HepG2 (cell line): ENCODE data around the gene CARD19. TPM values are rescaled to one million over a fixed set of nuclear protein-coding genes. Genes with fewer than 3 reads are reported as not detected.

Source experiments
- CBFB ChIP-seq: sonication (generic); formaldehyde crosslinking; IDR thresholded peaks from 2 replicates; pipeline ENCODE4 v1.4.0; 2020; ENCODE audit warnings: missing genetic modification reagents
- CBX5 ChIP-seq: sonication (generic); formaldehyde crosslinking; IDR thresholded peaks from 2 replicates; pipeline ENCODE4 v1.4.0; 2020; ENCODE audit warnings: missing genetic modification reagents, borderline replicate concordance
- ELF4 ChIP-seq: sonication (generic); formaldehyde crosslinking; IDR thresholded peaks from 2 replicates; pipeline ENCODE4 v1.5.0; 2020; ENCODE audit warnings: missing genetic modification reagents, mild to moderate bottlenecking, moderate library complexity, borderline replicate concordance
- HOXD1 ChIP-seq: sonication (generic); formaldehyde crosslinking; IDR thresholded peaks from 2 replicates; pipeline ENCODE4 v1.5.0; 2020; ENCODE audit warnings: missing genetic modification reagents
- KDM3A ChIP-seq: IDR thresholded peaks from 2 replicates; pipeline ENCODE4 v1.6.1; 2018; ENCODE audit warnings: low read depth, missing compliant biosample characterization
- ZBTB7A ChIP-seq: sonication (generic); formaldehyde crosslinking; IDR thresholded peaks from 2 replicates; pipeline ENCODE4 v1.8.0; 2022; ENCODE audit warnings: mild to moderate bottlenecking, missing genetic modification reagents
- ZNF382 ChIP-seq: sonication (generic); formaldehyde crosslinking; IDR thresholded peaks from 2 replicates; pipeline ENCODE4 v1.5.0; 2020; ENCODE audit warnings: missing genetic modification reagents, mild to moderate bottlenecking, borderline replicate concordance
- polyA plus RNA-seq, 8 experiments: library from polyadenylated mRNA; depleted of rRNA in 3 of 8; stranded (reverse) in 7 of 8; unstranded in 1 of 8; fragments of >200 nt; fragmentation: Illumina TruSeq in 4 of 8; extraction: Trizol in 4 of 8; gene quantifications; 2 replicates each; pipeline versions ENCODE4 v1.2.1 to v1.2.3, GENCODE V29; 2011 to 2016; ENCODE audit warnings: low read depth in 4 of 8, missing spikeins in 1 of 8, mixed read lengths in 1 of 8; ENCODE audit not compliant: insufficient read depth in 1 of 8
- total RNA-seq, 5 experiments: library from RNA; depleted of rRNA; stranded (reverse); fragments of >200 nt; fragmentation: Illumina TruSeq; extraction: Trizol; gene quantifications; 2 replicates each; pipeline ENCODE4 v1.2.3, GENCODE V29; 2016; ENCODE audit warnings: low read depth in 1 of 5
- TF ChIP-seq, protein P1 (sequence below): sonication (generic); formaldehyde crosslinking; IDR thresholded peaks from 2 replicates; pipeline ENCODE4 v1.5.1; 2020; ENCODE audit warnings: missing genetic modification reagents, mild to moderate bottlenecking, borderline replicate concordance
- TF ChIP-seq, protein P2 (sequence below): sonication (generic); formaldehyde crosslinking; IDR thresholded peaks from 2 replicates; pipeline ENCODE4 v1.5.0; 2020; ENCODE audit warnings: missing genetic modification reagents
- TF ChIP-seq, protein P3 (sequence below): sonication (generic); formaldehyde crosslinking; IDR thresholded peaks from 2 replicates; pipeline ENCODE4 v1.5.0; 2020; ENCODE audit warnings: mild to moderate bottlenecking, missing genetic modification reagents, borderline replicate concordance
- TF ChIP-seq, protein P4 (sequence below): sonication (generic); formaldehyde crosslinking; IDR thresholded peaks from 2 replicates; pipeline ENCODE4 v1.4.0; 2020; ENCODE audit warnings: missing genetic modification reagents

The CARD19 gene
- total and polyA plus RNA-seq, 2 of the 13 experiments (the other 11 are each of a cell fraction or from before 2014, with no cell fraction given): 18.4 to 47.2 TPM

DNA sequence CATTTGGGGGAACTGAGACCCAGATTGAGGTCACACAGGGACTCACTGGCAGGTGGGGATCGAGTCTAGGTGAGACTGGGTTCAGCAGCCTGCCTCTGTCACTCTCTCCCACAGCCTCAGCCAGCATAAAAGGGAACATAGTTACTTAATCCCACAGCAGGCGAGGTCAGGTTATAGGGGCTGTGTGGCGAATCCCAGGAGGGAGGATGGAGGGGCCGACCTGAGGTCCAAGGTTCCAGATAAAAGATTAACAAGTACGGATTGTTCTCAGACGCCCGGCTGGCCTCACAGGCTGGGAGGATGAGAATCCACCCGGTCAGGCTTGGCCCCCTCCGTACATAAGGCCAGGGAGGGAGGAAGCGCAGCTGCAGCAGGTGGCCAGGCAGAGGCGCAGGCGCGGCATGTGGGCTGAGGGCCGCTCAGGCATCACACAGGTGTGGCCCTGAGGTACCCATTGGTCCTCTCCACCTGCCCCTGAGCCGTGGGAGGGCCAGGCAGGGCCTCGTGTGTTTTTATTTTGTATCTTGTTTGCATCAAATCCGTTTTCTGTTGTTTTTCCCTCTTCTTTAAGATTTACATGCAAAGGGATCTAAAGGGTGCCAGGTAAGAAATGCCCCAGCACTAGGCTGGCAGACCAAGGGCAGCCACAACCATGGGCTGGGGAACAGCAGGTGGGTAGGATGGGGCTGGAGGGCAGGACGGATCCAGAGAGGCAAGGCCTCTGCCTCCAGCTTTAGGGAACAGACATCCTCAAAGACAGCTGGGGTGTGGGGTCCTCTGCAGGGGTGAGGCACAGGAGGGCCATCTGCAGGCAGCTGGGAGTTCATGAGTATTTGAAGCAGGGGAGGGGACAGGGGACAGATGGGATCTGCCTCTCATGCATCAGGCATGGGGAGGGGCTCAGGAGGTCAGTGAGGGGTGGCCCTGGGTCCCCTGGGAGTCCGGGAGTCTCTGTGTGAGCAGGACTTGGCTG, 33.9 kb upstream of the CARD19 start (continued):
- TF ChIP-seq, protein P1, sequence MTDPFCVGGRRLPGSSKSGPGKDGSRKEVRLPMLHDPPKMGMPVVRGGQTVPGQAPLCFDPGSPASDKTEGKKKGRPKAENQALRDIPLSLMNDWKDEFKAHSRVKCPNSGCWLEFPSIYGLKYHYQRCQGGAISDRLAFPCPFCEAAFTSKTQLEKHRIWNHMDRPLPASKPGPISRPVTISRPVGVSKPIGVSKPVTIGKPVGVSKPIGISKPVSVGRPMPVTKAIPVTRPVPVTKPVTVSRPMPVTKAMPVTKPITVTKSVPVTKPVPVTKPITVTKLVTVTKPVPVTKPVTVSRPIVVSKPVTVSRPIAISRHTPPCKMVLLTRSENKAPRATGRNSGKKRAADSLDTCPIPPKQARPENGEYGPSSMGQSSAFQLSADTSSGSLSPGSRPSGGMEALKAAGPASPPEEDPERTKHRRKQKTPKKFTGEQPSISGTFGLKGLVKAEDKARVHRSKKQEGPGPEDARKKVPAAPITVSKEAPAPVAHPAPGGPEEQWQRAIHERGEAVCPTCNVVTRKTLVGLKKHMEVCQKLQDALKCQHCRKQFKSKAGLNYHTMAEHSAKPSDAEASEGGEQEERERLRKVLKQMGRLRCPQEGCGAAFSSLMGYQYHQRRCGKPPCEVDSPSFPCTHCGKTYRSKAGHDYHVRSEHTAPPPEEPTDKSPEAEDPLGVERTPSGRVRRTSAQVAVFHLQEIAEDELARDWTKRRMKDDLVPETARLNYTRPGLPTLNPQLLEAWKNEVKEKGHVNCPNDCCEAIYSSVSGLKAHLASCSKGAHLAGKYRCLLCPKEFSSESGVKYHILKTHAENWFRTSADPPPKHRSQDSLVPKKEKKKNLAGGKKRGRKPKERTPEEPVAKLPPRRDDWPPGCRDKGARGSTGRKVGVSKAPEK: no peak
- no peak for TF ChIP-seq ZBTB7A (CRISPR knock-in tag)
- TF ChIP-seq, protein P2, sequence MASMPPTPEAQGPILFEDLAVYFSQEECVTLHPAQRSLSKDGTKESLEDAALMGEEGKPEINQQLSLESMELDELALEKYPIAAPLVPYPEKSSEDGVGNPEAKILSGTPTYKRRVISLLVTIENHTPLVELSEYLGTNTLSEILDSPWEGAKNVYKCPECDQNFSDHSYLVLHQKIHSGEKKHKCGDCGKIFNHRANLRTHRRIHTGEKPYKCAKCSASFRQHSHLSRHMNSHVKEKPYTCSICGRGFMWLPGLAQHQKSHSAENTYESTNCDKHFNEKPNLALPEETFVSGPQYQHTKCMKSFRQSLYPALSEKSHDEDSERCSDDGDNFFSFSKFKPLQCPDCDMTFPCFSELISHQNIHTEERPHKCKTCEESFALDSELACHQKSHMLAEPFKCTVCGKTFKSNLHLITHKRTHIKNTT: no peak
- no peak for TF ChIP-seq CBX5
- TF ChIP-seq CBFB (CRISPR knock-in tag): no peak
- TF ChIP-seq ZNF382 (CRISPR knock-in tag): no peak
- TF ChIP-seq, protein P3, sequence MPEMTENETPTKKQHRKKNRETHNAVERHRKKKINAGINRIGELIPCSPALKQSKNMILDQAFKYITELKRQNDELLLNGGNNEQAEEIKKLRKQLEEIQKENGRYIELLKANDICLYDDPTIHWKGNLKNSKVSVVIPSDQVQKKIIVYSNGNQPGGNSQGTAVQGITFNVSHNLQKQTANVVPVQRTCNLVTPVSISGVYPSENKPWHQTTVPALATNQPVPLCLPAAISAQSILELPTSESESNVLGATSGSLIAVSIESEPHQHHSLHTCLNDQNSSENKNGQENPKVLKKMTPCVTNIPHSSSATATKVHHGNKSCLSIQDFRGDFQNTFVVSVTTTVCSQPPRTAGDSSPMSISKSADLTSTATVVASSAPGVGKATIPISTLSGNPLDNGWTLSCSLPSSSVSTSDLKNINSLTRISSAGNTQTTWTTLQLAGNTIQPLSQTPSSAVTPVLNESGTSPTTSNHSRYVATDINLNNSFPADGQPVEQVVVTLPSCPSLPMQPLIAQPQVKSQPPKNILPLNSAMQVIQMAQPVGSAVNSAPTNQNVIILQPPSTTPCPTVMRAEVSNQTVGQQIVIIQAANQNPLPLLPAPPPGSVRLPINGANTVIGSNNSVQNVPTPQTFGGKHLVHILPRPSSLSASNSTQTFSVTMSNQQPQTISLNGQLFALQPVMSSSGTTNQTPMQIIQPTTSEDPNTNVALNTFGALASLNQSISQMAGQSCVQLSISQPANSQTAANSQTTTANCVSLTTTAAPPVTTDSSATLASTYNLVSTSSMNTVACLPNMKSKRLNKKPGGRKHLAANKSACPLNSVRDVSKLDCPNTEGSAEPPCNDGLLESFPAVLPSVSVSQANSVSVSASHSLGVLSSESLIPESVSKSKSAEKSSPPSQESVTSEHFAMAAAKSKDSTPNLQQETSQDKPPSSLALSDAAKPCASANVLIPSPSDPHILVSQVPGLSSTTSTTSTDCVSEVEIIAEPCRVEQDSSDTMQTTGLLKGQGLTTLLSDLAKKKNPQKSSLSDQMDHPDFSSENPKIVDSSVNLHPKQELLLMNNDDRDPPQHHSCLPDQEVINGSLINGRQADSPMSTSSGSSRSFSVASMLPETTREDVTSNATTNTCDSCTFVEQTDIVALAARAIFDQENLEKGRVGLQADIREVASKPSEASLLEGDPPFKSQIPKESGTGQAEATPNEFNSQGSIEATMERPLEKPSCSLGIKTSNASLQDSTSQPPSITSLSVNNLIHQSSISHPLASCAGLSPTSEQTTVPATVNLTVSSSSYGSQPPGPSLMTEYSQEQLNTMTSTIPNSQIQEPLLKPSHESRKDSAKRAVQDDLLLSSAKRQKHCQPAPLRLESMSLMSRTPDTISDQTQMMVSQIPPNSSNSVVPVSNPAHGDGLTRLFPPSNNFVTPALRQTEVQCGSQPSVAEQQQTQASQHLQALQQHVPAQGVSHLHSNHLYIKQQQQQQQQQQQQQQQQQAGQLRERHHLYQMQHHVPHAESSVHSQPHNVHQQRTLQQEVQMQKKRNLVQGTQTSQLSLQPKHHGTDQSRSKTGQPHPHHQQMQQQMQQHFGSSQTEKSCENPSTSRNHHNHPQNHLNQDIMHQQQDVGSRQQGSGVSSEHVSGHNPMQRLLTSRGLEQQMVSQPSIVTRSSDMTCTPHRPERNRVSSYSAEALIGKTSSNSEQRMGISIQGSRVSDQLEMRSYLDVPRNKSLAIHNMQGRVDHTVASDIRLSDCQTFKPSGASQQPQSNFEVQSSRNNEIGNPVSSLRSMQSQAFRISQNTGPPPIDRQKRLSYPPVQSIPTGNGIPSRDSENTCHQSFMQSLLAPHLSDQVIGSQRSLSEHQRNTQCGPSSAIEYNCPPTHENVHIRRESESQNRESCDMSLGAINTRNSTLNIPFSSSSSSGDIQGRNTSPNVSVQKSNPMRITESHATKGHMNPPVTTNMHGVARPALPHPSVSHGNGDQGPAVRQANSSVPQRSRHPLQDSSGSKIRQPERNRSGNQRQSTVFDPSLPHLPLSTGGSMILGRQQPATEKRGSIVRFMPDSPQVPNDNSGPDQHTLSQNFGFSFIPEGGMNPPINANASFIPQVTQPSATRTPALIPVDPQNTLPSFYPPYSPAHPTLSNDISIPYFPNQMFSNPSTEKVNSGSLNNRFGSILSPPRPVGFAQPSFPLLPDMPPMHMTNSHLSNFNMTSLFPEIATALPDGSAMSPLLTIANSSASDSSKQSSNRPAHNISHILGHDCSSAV (CRISPR knock-in tag): no peak
- TF ChIP-seq, protein P4, sequence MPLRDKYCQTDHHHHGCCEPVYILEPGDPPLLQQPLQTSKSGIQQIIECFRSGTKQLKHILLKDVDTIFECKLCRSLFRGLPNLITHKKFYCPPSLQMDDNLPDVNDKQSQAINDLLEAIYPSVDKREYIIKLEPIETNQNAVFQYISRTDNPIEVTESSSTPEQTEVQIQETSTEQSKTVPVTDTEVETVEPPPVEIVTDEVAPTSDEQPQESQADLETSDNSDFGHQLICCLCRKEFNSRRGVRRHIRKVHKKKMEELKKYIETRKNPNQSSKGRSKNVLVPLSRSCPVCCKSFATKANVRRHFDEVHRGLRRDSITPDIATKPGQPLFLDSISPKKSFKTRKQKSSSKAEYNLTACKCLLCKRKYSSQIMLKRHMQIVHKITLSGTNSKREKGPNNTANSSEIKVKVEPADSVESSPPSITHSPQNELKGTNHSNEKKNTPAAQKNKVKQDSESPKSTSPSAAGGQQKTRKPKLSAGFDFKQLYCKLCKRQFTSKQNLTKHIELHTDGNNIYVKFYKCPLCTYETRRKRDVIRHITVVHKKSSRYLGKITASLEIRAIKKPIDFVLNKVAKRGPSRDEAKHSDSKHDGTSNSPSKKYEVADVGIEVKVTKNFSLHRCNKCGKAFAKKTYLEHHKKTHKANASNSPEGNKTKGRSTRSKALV (CRISPR knock-in tag): no peak; the same call in 1 of the 2 replicates
- TF ChIP-seq KDM3A: no peak
- no peak for TF ChIP-seq HOXD1
- TF ChIP-seq ELF4: no peak
